Erythroblast (primary cell): ENCODE data around the gene PARP12.

Experiments
- GATA1 ChIP-seq: IDR thresholded peaks from 2 replicates; pipeline ENCODE4 v1.6.1; 2011; ENCODE audit warnings: low read depth, mild to moderate bottlenecking, control low read depth, low read length, moderate library complexity
- POLR2A ChIP-seq: IDR thresholded peaks from 2 replicates; pipeline ENCODE4 v1.6.1; 2011; ENCODE audit warnings: mild to moderate bottlenecking, low read length

- TF ChIP-seq POLR2A (no peak), GATA1 (no peak)
These were observed 58.1 kb downstream of the PARP12 start for GRCh38 chr7:140004672-140005071.
